HL-60 (cell line): ENCODE data around the gene PCDH15.

Experiments used
- DNase-seq, 2 experiments: peaks; one replicate each; pipeline ENCODE4 v3.0.0-alpha.2; 2010 to 2020; ENCODE audit warnings: low read depth in 1 of 2, low spot score in 1 of 2
- H3K27ac ChIP-seq: fragments of 250-450 bp; sonication (Bioruptor Pico); replicated peaks from 2 replicates; pipeline ENCODE4 v1.5.1; 2020; ENCODE audit warnings: mild to moderate bottlenecking, moderate library complexity
- H3K27me3 ChIP-seq: fragments of 250-450 bp; sonication (Bioruptor Pico); 2 replicates; pipeline ENCODE4 v1.5.1; 2021; ENCODE audit warnings: mild to moderate bottlenecking, moderate library complexity; ENCODE audit not compliant: insufficient read depth, poor library complexity, severe bottlenecking
- H3K4me3 ChIP-seq: replicated peaks from 2 replicates; pipeline ENCODE4 v1.5.1; 2011; ENCODE audit warnings: mild to moderate bottlenecking, control low read depth, low read length; ENCODE audit not compliant: insufficient read depth
- GABPA ChIP-seq: IDR thresholded peaks from 2 replicates; pipeline ENCODE4 v1.6.1; 2012; ENCODE audit warnings: low read depth
- POLR2AphosphoS5 ChIP-seq: IDR thresholded peaks from 2 replicates; pipeline ENCODE4 v1.6.1; 2012; ENCODE audit warnings: low read depth
- SPI1 ChIP-seq: IDR thresholded peaks from 2 replicates; pipeline ENCODE4 v1.6.1; 2012; ENCODE audit warnings: low read depth, mild to moderate bottlenecking, borderline replicate concordance
- TF ChIP-seq, protein P1 (sequence below): IDR thresholded peaks from one replicate; pipeline ENCODE4 v1.5.1; 2011; ENCODE audit warnings: low read length, control low read depth, inconsistent platforms; ENCODE audit not compliant: insufficient read depth
- TF ChIP-seq, protein P2 (sequence below): IDR thresholded peaks from 2 replicates; pipeline ENCODE4 v1.6.1; 2012; ENCODE audit warnings: low read depth; ENCODE audit not compliant: insufficient replicate concordance

PCDH15 gene

DNA sequence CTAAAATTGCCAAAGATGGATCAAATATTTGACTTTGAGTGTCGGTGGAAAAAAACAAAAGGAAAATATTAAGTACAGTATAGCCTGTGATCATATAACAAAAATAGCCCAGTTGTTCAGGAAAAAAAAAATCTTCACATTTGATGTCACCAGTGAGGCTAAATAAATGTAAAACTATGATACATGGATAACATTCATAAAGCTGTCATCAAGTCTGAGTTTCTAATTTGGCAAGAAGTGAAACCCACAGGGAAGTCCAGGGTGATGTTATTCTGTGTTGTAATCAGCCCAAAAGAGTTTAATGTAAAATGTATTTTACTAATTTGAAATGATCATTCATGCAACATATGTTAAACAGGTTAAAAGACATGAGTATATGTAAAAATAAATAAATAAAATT, 908.0 kb downstream of the PCDH15 start:
- TF ChIP-seq, protein P1, sequence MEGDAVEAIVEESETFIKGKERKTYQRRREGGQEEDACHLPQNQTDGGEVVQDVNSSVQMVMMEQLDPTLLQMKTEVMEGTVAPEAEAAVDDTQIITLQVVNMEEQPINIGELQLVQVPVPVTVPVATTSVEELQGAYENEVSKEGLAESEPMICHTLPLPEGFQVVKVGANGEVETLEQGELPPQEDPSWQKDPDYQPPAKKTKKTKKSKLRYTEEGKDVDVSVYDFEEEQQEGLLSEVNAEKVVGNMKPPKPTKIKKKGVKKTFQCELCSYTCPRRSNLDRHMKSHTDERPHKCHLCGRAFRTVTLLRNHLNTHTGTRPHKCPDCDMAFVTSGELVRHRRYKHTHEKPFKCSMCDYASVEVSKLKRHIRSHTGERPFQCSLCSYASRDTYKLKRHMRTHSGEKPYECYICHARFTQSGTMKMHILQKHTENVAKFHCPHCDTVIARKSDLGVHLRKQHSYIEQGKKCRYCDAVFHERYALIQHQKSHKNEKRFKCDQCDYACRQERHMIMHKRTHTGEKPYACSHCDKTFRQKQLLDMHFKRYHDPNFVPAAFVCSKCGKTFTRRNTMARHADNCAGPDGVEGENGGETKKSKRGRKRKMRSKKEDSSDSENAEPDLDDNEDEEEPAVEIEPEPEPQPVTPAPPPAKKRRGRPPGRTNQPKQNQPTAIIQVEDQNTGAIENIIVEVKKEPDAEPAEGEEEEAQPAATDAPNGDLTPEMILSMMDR = no peak
- TF ChIP-seq GABPA (no peak), POLR2AphosphoS5 (no peak), SPI1 (no peak)
- TF ChIP-seq, protein P2, sequence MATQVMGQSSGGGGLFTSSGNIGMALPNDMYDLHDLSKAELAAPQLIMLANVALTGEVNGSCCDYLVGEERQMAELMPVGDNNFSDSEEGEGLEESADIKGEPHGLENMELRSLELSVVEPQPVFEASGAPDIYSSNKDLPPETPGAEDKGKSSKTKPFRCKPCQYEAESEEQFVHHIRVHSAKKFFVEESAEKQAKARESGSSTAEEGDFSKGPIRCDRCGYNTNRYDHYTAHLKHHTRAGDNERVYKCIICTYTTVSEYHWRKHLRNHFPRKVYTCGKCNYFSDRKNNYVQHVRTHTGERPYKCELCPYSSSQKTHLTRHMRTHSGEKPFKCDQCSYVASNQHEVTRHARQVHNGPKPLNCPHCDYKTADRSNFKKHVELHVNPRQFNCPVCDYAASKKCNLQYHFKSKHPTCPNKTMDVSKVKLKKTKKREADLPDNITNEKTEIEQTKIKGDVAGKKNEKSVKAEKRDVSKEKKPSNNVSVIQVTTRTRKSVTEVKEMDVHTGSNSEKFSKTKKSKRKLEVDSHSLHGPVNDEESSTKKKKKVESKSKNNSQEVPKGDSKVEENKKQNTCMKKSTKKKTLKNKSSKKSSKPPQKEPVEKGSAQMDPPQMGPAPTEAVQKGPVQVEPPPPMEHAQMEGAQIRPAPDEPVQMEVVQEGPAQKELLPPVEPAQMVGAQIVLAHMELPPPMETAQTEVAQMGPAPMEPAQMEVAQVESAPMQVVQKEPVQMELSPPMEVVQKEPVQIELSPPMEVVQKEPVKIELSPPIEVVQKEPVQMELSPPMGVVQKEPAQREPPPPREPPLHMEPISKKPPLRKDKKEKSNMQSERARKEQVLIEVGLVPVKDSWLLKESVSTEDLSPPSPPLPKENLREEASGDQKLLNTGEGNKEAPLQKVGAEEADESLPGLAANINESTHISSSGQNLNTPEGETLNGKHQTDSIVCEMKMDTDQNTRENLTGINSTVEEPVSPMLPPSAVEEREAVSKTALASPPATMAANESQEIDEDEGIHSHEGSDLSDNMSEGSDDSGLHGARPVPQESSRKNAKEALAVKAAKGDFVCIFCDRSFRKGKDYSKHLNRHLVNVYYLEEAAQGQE = no peak
- Histone ChIP-seq H3K27me3 (no peaks in the 10 kb centered on the region), H3K27ac (no peak overlapping the region), H3K4me3 (no peak overlapping the region)
- DNase-seq = no peak

DNA sequence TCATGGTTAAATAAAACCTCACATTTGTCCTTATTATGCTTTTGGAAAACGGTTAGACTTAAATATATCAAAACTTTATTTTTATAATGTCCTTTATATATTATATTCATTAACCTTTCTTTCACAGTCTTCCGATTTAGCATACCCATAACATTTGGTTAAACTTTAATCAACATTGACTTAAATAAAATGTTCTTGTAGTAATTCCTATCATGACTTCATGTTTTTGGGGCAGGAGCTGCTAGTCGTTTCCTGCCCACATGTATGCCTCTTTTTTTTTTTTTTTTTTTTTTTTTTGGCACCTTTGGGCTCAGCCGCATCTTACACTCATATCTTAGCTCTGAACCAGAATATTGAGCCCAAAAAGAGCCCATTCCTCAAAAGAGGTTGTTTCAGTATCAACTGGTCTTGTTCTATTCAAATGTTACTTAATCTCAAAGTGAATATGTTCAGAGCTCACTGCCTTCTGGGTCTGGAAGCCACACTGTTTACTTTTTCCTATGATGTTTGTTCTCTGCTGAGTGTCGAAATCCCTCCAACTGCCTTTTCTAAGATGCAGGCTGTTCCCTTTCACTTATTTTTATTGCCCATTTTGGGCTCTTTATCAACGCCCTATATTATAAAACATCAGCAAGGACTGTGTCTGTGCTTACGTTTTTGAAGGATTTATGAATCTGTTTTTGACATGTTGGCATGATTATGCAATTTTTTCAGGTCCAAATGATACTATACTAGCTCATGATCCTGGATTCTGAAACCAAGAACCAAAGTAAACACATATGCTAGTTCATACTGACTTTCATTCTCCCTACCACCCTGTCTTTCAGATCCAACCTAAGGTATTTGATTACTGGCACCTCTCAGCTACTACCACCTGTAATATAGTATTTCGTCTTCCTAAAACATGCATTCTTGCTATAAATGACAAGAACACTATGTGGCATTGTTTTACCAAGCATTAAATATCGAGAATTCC, 914.4 kb downstream of the PCDH15 start:
- DNase-seq = no peak
- H3K27me3 ChIP-seq = no peaks in the 10 kb centered on the region
- TF ChIP-seq, protein P1 = no peak
- TF ChIP-seq POLR2AphosphoS5 (no peak), GABPA (no peak), SPI1 (no peak)
- TF ChIP-seq, protein P2 = no peak
- no peak overlapping the region for H3K4me3 ChIP-seq
- no peak overlapping the region for H3K27ac ChIP-seq

DNA sequence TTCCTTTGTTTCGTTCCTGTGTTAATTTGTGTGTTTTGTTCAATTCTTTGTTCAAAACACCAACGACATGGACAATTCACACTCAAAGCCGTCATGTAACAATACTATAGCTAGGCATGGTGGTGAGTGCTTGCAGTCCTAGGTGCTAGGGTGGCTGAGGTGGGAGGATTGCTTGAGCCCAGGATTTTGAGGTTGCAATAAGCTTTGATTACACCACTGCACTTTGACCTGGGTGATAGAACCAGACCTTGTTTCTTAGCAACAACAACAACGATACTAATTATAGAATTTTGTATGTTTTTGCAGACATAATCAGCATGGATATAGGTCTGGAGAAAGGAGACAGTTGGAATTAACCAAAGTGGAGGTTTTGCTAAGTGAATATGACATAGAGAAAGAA, 936.2 kb downstream of the PCDH15 start:
- TF ChIP-seq, protein P2 = no peak
- no peak for TF ChIP-seq POLR2AphosphoS5
- no peak for TF ChIP-seq GABPA
- TF ChIP-seq, protein P1 = no peak
- TF ChIP-seq SPI1 = no peak
- H3K27me3 ChIP-seq = no peaks in the 10 kb centered on the region
- DNase-seq = no peak
- no peak overlapping the region for H3K4me3 ChIP-seq
- no peak overlapping the region for H3K27ac ChIP-seq
